Astrocyte (in vitro differentiated cells and primary cell): ENCODE data around the gene PPP3CA. TPM values are rescaled to one million over a fixed set of nuclear protein-coding genes. Genes with fewer than 3 reads are reported as not detected.
A peak's percentile ranks its signal among the peaks of the same experiment; 100 is the strongest.

ENCODE experiments used
- DNase-seq: peaks from one replicate; pipeline ENCODE4 v3.0.0-alpha.2; 2010; ENCODE audit warnings: low read depth
- FAIRE-seq: peaks from 2 replicates; lab custom pipeline; 2011; peaks lifted over from hg19 to GRCh38; lab: Jason Lieb, UNC
- H2AFZ ChIP-seq: 2 replicates; pipeline ENCODE4 v1.6.0; 2012; ENCODE audit warnings: low read depth, low read length, inconsistent platforms
- H3K27ac ChIP-seq: 2 replicates; pipeline ENCODE4 v1.5.1; 2011; ENCODE audit warnings: low read depth, low read length, inconsistent platforms
- H3K27me3 ChIP-seq: 2 replicates; pipeline ENCODE4 v1.6.0; 2011; ENCODE audit warnings: low read length, inconsistent platforms; ENCODE audit not compliant: insufficient read depth
- H3K36me3 ChIP-seq: 2 replicates; pipeline ENCODE4 v1.5.1; 2011; ENCODE audit warnings: low read length, inconsistent platforms; ENCODE audit not compliant: insufficient read depth
- H3K4me1 ChIP-seq: 2 replicates; pipeline ENCODE4 v1.5.1; 2011; ENCODE audit warnings: low read length, inconsistent platforms; ENCODE audit not compliant: insufficient read depth
- H3K4me2 ChIP-seq: 2 replicates; pipeline ENCODE4 v1.6.0; 2012; ENCODE audit warnings: low read length, inconsistent platforms
- H3K4me3 ChIP-seq: 2 replicates; pipeline ENCODE4 v1.5.1; 2011; ENCODE audit warnings: low read depth, mild to moderate bottlenecking, low read length, inconsistent platforms; ENCODE audit not compliant: insufficient read depth
- H3K79me2 ChIP-seq: 2 replicates; pipeline ENCODE4 v1.6.0; 2012; ENCODE audit warnings: mild to moderate bottlenecking, low read length, inconsistent platforms; ENCODE audit not compliant: insufficient read depth
- H3K9ac ChIP-seq: 2 replicates; pipeline ENCODE4 v1.6.0; 2012; ENCODE audit warnings: mild to moderate bottlenecking, low read length, inconsistent platforms
- H3K9me3 ChIP-seq: 2 replicates; pipeline ENCODE4 v1.5.1; 2012; ENCODE audit warnings: low read depth, mild to moderate bottlenecking, low read length, inconsistent platforms; ENCODE audit not compliant: insufficient read depth
- H4K20me1 ChIP-seq: 2 replicates; pipeline ENCODE4 v1.6.0; 2012; ENCODE audit warnings: low read length, inconsistent platforms; ENCODE audit not compliant: insufficient read depth
- H3K27ac Mint-ChIP-seq: one replicate; pipeline ENCODE4 v1.8.0; 2021; ENCODE audit warnings: mild to moderate bottlenecking, mixed read lengths; ENCODE audit not compliant: unreplicated experiment
- H3K27me3 Mint-ChIP-seq: one replicate; pipeline ENCODE4 v1.8.0; 2021; ENCODE audit warnings: low read depth, mixed read lengths; ENCODE audit not compliant: unreplicated experiment
- H3K36me3 Mint-ChIP-seq: one replicate; pipeline ENCODE4 v1.8.0; 2021; ENCODE audit warnings: low read depth, mixed read lengths; ENCODE audit not compliant: unreplicated experiment
- H3K4me1 Mint-ChIP-seq: one replicate; pipeline ENCODE4 v1.8.0; 2021; ENCODE audit warnings: low read depth, mixed read lengths; ENCODE audit not compliant: unreplicated experiment
- H3K4me3 Mint-ChIP-seq: one replicate; pipeline ENCODE4 v1.8.0; 2021; ENCODE audit warnings: mild to moderate bottlenecking, moderate library complexity, mixed read lengths; ENCODE audit not compliant: unreplicated experiment
- H3K9me3 Mint-ChIP-seq: one replicate; pipeline ENCODE4 v1.8.0; 2021; ENCODE audit warnings: mild to moderate bottlenecking, mixed read lengths; ENCODE audit not compliant: unreplicated experiment
- CTCF ChIP-seq: IDR thresholded peaks from 2 replicates; pipeline ENCODE4 v1.5.1; 2011; ENCODE audit warnings: low read depth, mild to moderate bottlenecking, inconsistent platforms, low read length, moderate library complexity; ENCODE audit not compliant: insufficient read depth
- EZH2 ChIP-seq: IDR thresholded peaks from 2 replicates; pipeline ENCODE4 v1.6.1; 2012; ENCODE audit warnings: mild to moderate bottlenecking, low read length, inconsistent platforms; ENCODE audit not compliant: insufficient read depth
- total RNA-seq: library from RNA; stranded (reverse); gene quantifications from 2 replicates; pipeline ENCODE4 v1.2.1, GENCODE V29; 2021

Gene PPP3CA
- total RNA-seq, 1 donor from 2014 or later = 101 TPM

GRCh38 chr4:101294597-101294996, 52.7 kb downstream of the PPP3CA start:
- Mint-ChIP-seq H3K4me3 (no peak overlapping the region), H3K27ac (no peak overlapping the region), H3K27me3 (no peaks in the 10 kb centered on the region), H3K36me3 (peaks cover 4% of the 10 kb centered on the region), H3K9me3 (no peaks in the 10 kb centered on the region), H3K4me1 (peaks cover 13% of the 10 kb centered on the region)
- Histone ChIP-seq H4K20me1 (peaks cover 71% of the 10 kb centered on the region), H3K27ac (no peak overlapping the region), H3K36me3 (no peaks in the 10 kb centered on the region), H3K79me2 (peaks cover 89% of the 10 kb centered on the region), H3K4me3 (no peak overlapping the region), H3K4me1 (no peaks in the 10 kb centered on the region), H2AFZ (no peak overlapping the region), H3K9me3 (no peaks in the 10 kb centered on the region), H3K27me3 (no peaks in the 10 kb centered on the region), H3K4me2 (no peak overlapping the region), H3K9ac (no peak overlapping the region)
- TF ChIP-seq CTCF = no peak
- no peak for DNase-seq
- FAIRE-seq = no peak

DNA sequence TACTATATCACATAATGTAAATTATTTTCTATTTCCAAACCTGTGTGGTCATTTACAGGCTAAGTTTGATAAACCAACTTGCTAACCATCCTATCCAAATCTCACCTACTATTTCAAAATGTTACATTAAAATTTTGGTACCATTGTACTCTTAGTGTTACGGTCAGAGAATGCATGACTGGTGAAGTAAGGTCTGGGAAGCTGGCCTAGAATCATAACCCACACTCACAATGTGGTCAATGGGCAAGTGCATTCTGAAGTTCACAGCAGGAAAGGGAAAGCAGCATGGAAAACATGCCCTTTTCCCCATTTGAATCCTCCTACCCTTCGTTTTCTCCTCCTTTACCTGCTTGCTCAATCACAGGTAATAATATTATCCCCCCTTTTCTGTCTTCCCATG, 54.4 kb downstream of the PPP3CA start:
- Mint-ChIP-seq H3K27me3 (no peaks in the 10 kb centered on the region), H3K36me3 (peaks cover 4% of the 10 kb centered on the region), H3K9me3 (no peaks in the 10 kb centered on the region), H3K27ac (no peak overlapping the region), H3K4me1 (peaks cover 18% of the 10 kb centered on the region), H3K4me3 (no peak overlapping the region)
- no peaks in the 10 kb centered on the region for H3K36me3 ChIP-seq
- no peak for TF ChIP-seq EZH2
- no peak for TF ChIP-seq CTCF
- peaks cover 90% of the 10 kb centered on the region for H3K79me2 ChIP-seq
- DNase-seq (peak; percentile 92), FAIRE-seq (no peak)
- H3K27me3 ChIP-seq = no peaks in the 10 kb centered on the region
- H4K20me1 ChIP-seq = peaks cover 68% of the 10 kb centered on the region
- no peak overlapping the region for H3K9ac ChIP-seq
- no peak overlapping the region for H3K4me3 ChIP-seq
- H3K9me3 ChIP-seq = no peaks in the 10 kb centered on the region
- peak overlapping the region; percentile 11 for H3K27ac ChIP-seq
- H2AFZ ChIP-seq = no peak overlapping the region
- no peaks in the 10 kb centered on the region for H3K4me1 ChIP-seq
- H3K4me2 ChIP-seq = no peak overlapping the region

DNA sequence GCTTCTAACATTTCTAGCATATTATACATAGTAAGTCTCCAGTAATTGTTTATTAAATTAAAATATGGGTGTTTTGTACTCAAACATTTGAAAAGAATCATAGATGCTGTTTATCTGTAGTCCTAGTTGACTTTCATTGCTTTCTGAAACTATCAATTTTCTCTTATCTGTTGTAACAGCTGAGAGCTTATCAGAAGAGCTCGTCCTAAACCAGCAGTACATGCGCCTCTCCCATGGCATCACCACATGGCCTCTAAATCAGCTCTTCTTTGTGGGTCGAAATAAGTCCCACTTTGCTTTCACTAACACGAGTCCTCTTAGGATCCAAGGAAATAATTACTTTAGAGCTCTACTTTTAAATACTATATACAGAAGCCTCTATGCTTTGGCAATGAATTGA, 55.1 kb downstream of the PPP3CA start:
- no peak overlapping the region for H3K4me3 ChIP-seq
- H3K9me3 Mint-ChIP-seq = no peaks in the 10 kb centered on the region
- H3K27me3 Mint-ChIP-seq = no peaks in the 10 kb centered on the region
- peaks cover 4% of the 10 kb centered on the region for H3K36me3 Mint-ChIP-seq
- H3K79me2 ChIP-seq = peaks cover 90% of the 10 kb centered on the region
- DNase-seq (no peak), FAIRE-seq (no peak)
- no peak overlapping the region for H3K9ac ChIP-seq
- H3K4me1 ChIP-seq = no peaks in the 10 kb centered on the region
- H3K27ac Mint-ChIP-seq = no peak overlapping the region
- no peaks in the 10 kb centered on the region for H3K27me3 ChIP-seq
- H3K27ac ChIP-seq = peak overlapping the region; percentile 11
- H3K4me2 ChIP-seq = no peak overlapping the region
- H3K4me3 Mint-ChIP-seq = no peak overlapping the region
- H3K4me1 Mint-ChIP-seq = peaks cover 20% of the 10 kb centered on the region
- H2AFZ ChIP-seq = no peak overlapping the region
- no peak for TF ChIP-seq CTCF
- TF ChIP-seq EZH2 = no peak
- H3K9me3 ChIP-seq = no peaks in the 10 kb centered on the region
- H3K36me3 ChIP-seq = no peaks in the 10 kb centered on the region
- peaks cover 66% of the 10 kb centered on the region for H4K20me1 ChIP-seq
